NCI-H2227 (cell line): ENCODE results near the gene FLT3.
A peak's percentile ranks its signal among the peaks of the same experiment; 100 is the strongest.
"Not testable (repeated sequence)": the region's sequence is repeated elsewhere in the genome, so short reads cannot be mapped to it uniquely, and the experiment has no call there.

ENCODE experiments used
- DNase-seq: peaks from one replicate; lab custom pipeline; 2025; ENCODE audit not compliant: unreplicated experiment; lab: John Stamatoyannopoulos, UW

Gene FLT3

GRCh38 chr13:28100150-28101121, at the start of gene FLT3:
FLT3 (minus strand) TSS chr13:28100576; CDS start chr13:28100510, 66 bp downstream.
- DNase-seq, result peak; percentile 66

DNA sequence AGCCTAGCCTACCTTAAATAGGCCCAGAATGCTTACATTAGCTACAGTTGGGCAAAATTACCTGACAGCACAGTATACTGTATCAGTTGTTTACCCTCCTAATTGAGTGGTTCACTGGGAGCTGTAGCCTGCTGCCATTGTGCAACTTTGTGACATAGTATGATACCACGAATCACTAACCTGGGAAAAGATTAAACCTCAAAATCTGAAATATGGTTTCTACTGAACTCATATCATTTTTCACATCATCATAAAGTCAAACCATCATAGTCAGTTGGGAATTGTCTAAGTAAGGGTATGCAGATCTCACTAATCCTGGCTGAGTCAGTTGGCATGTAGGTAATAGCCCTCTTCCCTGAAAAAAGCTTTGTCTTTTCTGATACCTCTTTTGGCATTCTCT, 47.1 kb upstream of the FLT3 start:
- no peak for DNase-seq

- no peak for DNase-seq
Measured at GRCh38 chr13:28145049-28145448, 44.7 kb upstream of the FLT3 start.

GRCh38 chr13:28141542-28141941, 41.2 kb upstream of the FLT3 start:
- not testable (repeated sequence) for DNase-seq

GRCh38 chr13:28140433-28141125, 40.2 kb upstream of the FLT3 start:
- no peak for DNase-seq

DNA sequence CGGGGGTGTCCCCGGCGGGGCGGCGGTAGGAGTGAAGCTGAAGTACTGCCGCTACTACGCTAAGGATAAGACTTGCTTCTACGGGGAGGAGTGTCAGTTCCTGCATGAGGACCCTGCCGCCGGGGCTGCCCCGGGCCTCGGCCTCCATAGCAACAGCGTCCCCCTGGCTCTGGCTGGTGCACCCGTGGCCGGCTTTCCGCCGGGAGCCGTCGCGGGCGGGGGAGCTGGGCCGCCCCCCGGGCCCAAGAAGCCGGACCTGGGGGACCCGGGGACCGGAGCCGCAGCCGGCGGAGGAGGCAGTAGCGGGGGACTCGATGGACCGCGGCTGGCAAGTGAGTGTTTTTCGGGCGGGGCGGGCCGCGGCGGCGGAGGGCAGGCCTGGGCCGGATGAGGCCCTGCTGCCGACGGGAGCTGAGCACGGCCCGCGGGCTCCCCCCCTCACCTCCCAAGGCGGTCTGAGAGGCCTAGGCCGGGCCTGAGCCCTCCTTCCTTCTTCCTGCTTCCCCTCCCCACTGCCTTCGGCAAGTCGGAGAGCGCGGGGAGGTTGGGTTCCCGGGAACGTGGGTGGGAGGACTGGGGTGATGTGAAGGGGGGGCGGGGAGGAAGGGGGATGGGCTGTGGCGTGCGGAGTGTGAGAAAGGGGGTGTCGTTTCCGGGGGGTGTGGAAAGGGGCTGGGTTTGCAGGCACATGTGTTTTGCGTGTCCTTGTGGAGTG, 38.5 kb upstream of the FLT3 start:
- peak; percentile 79 for DNase-seq

- DNase-seq, result peak; percentile 91
Measured at GRCh38 chr13:28138012-28138755, 37.8 kb upstream of the FLT3 start, which contains the start of gene PAN3. PAN3 (plus strand) TSS chr13:28138545; CDS start chr13:28138658, 113 bp downstream.

GRCh38 chr13:28137596-28137995, 37.2 kb upstream of the FLT3 start:
- peak; percentile 29 for DNase-seq

- DNase-seq, result no peak
Measured at GRCh38 chr13:28136916-28137315, 36.5 kb upstream of the FLT3 start.

DNA sequence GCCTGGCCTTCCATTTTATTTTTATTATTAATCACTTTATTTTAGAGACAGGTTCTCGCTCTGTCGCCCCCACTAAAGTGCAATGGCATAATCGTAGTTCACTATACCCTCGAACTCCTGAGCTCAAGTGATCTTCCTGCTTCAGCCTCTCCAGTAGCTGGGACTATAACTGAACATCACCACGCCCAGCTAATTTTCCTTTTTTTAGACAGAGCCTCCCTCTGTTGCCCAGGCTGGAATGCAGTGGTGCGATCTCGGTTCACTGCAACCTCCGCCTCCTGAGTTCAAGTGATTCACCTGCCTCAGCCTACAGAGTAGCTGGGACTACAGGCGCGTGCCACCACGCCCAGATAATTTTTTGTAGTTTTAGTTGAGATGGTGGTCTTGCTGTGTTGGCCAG, 31.3 kb upstream of the FLT3 start:
- DNase-seq, result no peak

- DNase-seq, result no peak
Measured at GRCh38 chr13:28129911-28130693, 29.7 kb upstream of the FLT3 start.

DNA sequence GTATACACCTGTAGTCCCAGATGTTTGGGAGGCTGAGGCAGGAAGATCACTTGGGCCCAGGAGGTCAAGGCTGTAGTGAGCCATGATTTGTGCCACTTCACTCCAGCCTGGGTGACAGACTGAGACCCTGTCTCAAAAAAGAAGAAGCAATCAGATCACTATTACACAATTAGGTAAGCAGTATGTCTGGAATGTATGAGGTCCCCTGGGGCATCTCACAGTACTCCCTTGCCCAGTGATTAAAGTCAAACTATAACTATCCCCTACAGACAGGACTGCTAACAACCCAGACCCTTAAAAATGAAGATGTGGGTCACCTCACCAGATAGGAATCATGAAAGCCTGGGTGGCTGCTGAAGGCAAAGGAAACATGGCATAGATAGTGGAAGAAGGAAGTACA, 28.6 kb upstream of the FLT3 start:
- no peak for DNase-seq

DNA sequence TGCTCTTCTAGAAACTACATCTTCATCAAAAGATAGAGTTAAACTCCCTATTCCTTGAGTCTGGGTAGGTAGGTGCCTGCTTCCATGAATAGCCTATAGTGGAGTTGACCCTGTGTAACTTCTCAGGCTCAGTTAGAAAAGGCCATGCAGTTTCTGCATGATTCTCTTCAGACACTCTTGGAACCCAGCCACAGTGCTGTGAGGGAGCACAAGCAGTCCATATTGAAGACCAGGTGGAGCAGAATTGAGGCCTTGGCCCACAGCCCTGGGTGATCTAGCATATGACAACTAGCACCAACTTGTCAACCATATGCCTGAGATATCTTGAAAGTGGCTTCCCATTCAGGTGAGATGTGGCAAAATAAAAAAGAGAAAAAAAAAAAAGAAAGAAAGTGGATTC, 27.7 kb upstream of the FLT3 start:
- no peak for DNase-seq

DNA sequence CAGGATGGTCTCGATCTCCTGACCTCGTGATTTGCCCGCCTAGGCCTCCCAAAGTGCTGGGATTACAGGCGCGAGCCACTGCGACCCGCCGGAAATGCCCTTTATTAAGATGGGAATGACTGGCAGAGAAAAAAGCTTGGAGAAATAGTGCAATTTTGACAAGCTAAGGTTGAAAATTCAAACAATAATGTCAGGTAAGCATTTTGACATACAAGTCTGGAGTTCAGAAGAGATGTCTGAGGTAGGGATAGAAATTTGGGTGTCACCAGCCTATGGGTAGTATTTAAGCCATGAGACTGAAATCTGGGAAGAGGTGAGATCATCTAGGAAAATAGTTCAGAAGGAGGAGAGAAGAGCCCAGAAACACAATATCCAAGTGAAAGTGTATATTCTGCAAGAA, 20.8 kb upstream of the FLT3 start:
- no peak for DNase-seq

DNA sequence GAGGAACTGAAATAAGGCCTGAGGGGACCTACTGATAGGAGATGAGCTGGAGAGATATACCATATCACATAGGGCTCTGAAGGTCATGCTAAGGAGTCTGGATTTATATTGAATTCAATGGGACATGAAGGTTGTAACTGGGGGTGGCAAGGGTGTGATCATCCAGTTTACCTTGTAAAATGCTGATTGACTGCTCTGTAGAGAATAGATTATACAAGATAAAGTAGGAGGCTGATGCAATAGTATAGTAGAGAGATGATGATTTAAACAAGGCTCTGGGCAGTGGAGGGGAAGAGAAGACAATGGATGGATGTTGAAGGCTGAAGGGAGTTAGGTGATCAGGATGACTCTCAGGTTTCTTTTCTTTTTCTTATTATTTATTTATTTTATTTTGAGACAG, 19.9 kb upstream of the FLT3 start:
- DNase-seq, result no peak

DNA sequence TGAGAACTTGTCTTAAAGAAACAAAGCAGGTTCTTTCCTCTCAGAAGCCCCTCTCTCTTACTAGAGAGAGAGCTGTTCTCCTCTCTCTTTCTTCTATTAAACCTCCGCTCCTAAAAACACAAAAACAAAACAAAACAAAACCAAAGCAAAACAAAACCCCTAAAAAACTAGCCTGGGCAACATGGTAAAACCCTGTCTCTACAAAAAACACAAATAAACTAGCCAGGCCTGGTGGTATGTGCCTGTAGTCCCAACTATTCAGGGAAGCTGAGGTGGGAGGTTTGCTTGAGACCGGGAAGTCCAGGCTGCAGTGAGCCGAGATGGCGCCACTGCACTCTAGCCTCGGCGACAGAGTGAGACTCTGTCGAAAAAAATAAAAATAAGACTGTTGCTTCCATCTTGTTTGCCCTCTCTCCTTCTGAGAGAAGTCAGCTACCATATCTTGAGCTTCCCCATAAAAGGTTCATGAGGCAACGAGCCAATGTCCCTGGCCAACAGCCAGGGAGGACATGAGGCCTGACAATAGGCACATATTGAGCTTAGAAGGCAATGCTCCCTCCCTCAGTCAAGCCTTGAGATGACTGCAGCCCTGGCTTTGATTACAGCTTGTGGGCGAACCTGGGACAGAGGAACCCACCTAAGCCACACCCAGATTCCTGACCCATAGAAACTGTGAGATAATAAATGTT, 17.5 kb upstream of the FLT3 start:
- no peak for DNase-seq

DNA sequence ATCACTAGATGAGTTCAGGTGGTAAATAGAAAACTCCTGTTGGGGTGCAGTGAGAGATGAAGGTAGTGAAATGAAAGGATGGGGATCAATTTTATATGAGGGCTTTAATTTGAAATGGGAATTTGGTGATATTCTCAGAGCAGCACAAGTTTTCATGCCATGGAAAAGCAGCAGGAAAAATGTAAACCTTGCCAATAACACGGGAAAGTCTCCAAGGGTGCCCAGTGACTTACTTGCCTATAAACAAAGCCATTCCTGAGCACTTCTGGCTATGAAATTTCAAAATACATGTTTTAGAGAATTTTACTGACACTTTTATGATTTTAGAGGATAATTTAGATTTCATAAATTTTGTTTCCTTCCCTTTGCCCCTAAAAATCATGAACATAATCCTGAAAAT, 16.4 kb upstream of the FLT3 start:
- DNase-seq, result no peak

DNA sequence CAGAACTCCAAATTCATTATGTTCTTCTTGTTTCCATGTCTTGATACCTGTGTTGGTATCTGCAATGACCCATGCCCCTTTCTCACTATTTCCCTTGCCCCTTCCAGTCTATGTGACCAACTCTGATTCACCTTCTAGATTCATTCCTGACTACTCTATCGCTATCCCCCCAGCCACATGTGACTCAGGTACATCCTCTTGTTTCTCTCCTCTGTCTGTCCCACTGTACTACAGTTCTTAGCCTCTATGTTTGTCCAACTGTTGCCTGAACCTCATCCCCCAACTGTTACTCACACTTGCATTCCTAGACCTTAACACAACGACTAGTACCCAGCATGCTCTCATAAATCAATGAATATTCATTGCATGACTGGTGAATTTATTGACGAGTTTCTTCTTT, 10.0 kb upstream of the FLT3 start:
- DNase-seq, result no peak

DNA sequence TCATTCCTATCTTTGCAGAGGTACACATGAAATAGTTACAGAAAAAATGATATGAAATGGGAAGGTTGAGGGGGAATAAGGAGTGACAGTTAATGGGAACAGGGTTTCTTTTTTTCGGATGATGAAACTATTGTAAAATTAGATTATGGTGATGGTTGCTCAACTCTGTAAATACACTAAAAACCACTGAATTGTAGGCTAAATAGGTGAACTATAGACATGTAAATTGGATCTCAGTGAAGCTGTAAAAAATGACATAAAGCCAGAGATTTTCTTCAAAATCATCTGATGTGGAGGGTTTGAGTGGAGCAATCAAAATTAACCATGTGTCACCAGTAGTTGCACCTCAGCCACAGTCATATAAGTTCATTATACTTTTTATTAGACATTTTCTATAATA, 6.6 kb upstream of the FLT3 start:
- no peak for DNase-seq
